ENCODE measurements around the gene TAC4. TPM values are rescaled to one million over a fixed set of nuclear protein-coding genes. Genes with fewer than 3 reads are reported as not detected.

Gene TAC4
- total and polyA plus RNA-seq, 2 donors (not counting 3 experiments of a cell fraction or from before 2014, with no cell fraction given), result 0.19 TPM; not detected in 1

- Histone ChIP-seq H3K36me3 (ENCODE audit: control insufficient read depth in 2 of 2, extremely low read depth in 1 of 2, insufficient read depth in 2 of 2, low read length in 2 of 2) (no peaks in the 10 kb centered on the region), H3K4me3 (replicated peaks in 1 of 3; ENCODE audit: insufficient read depth in 1 of 3, low read depth in 1 of 3, low read length in 3 of 3) (no peak overlapping the region), H3K27me3 (ENCODE audit: control insufficient read depth in 2 of 2, insufficient read depth in 2 of 2, low read length in 2 of 2) (no peaks in the 10 kb centered on the region), H3K9me1 (replicated peaks; ENCODE audit: control insufficient read depth, extremely low read depth, insufficient read depth, low read length) (no peaks in the 10 kb centered on the region), H2AFZ (ENCODE audit: low read depth, low read length) (no peak overlapping the region), H3K4me2 (ENCODE audit: insufficient read depth, low read length) (no peak overlapping the region), H3K9ac (replicated peaks; ENCODE audit: extremely low read depth, insufficient read depth, low read length) (no peak overlapping the region), H3K9me3 (replicated peaks; ENCODE audit: control insufficient read depth, insufficient read depth, low read length) (no peaks in the 10 kb centered on the region), H3K4me1 (ENCODE audit: control insufficient read depth, extremely low read depth, insufficient read depth, low read length) (peaks cover 6% of the 10 kb centered on the region), H4K20me1 (replicated peaks; ENCODE audit: control insufficient read depth, extremely low read depth, insufficient read depth, low read length) (no peaks in the 10 kb centered on the region), H3K79me2 (ENCODE audit: control insufficient read depth, insufficient read depth, low read length) (no peaks in the 10 kb centered on the region), H3K27ac (ENCODE audit: insufficient read depth, low read depth, low read length) (no peak overlapping the region)
- POLR2A ChIA-PET, result interaction anchor here (0.6 kb wide), 1 partner anchor 90 kb away, joined by 3 read pairs; the partner anchor contains the start of gene FAM117A
- FAIRE-seq (no peak), DNase-seq (ENCODE audit: low read depth, low spot score) (no peak)
- intact Hi-C loops (cut with micrococcal nuclease), result no loop called here
- BruUV-seq (replicated peaks), result no TSS peak
- dilution Hi-C loops (cut with MboI; ENCODE audit: extremely low pct_ligation_motif_present, low sequenced_read_pairs), result no loop called here
- CTCF ChIA-PET, result interaction anchor here (1.5 to 4.2 kb wide), 3 partner anchors 143 to 287 kb away, joined by 10 to 53 read pairs (median 10); partner anchors contain the start of gene SLC35B1
- TF ChIP-seq CTCF (IDR thresholded peaks at IDR 0.05; ENCODE audit: extremely low read depth in 1 of 2, insufficient read depth in 1 of 2, low read depth in 1 of 2, low read length in 2 of 2) (no peak), MAX (IDR thresholded peaks at IDR 0.05; ENCODE audit: insufficient read depth, insufficient read length) (no peak), GATA2 (IDR thresholded peaks at IDR 0.05; ENCODE audit: insufficient read depth, insufficient read length, low read depth, low read length) (no peak), POLR2A (IDR thresholded peaks at IDR 0.05; ENCODE audit: low read depth, low read length) (no peak), POLR2AphosphoS5 (IDR thresholded peaks at IDR 0.05; ENCODE audit: insufficient read depth, low read depth, low read length) (no peak), JUN (IDR thresholded peaks at IDR 0.05; ENCODE audit: borderline replicate concordance, insufficient read depth, insufficient read length, low read depth) (no peak), EZH2 (IDR thresholded peaks at IDR 0.05; ENCODE audit: borderline replicate concordance, low read depth, low read length, severe bottlenecking) (no peak), MYC (IDR thresholded peaks at IDR 0.05; ENCODE audit: low read depth, low read length) (no peak), FOS (IDR thresholded peaks at IDR 0.05; ENCODE audit: borderline replicate concordance, insufficient read depth, low read length) (no peak)
Measured at GRCh38 chr17:49854126-49854525, 6.3 kb upstream of the TAC4 start.
